Spleen (tissue), 11 donors: Measurements from ENCODE around the gene H6PD. TPM values are rescaled to one million over a fixed set of nuclear protein-coding genes. Genes with fewer than 3 reads are reported as not detected.

ENCODE experiments used
- DNase-seq: peaks from one replicate; pipeline ENCODE4 v3.0.0-alpha.2; 2020
- H3K27ac ChIP-seq, 8 donors: fragments of 200-600 bp; sonication (generic) in 7 of 8; 1 replicate in 4 of 8; 2 replicates in 4 of 8; pipeline versions ENCODE4 v1.5.0 to v1.8.0; 2016 to 2021; ENCODE audit warnings: inconsistent platforms in 4 of 8, mild to moderate bottlenecking in 4 of 8, moderate library complexity in 1 of 8
- H3K27me3 ChIP-seq, 7 donors: fragments of 200-600 bp; sonication (generic) in 6 of 7; replicated peaks in 1 of 7; 1 replicate in 4 of 7; 2 replicates in 3 of 7; pipeline versions ENCODE4 v1.5.0 to v1.8.0; 2016 to 2021; ENCODE audit warnings: inconsistent platforms in 3 of 7, mild to moderate bottlenecking in 1 of 7
- H3K36me3 ChIP-seq, 6 donors: fragments of 200-600 bp; sonication (generic) in 5 of 6; 1 replicate in 4 of 6; 2 replicates in 2 of 6; pipeline versions ENCODE4 v1.5.0 to v1.8.0; 2016 to 2021; ENCODE audit warnings: inconsistent platforms in 2 of 6
- H3K4me1 ChIP-seq, 6 donors: fragments of 200-600 bp; sonication (generic) in 5 of 6; 1 replicate in 3 of 6; 2 replicates in 3 of 6; pipeline versions ENCODE4 v1.5.0 to v1.8.0; 2016 to 2021; ENCODE audit warnings: inconsistent platforms in 3 of 6
- H3K4me3 ChIP-seq, 8 donors: fragments of 200-600 bp; sonication (generic) in 7 of 8; 1 replicate in 4 of 8; 2 replicates in 4 of 8; pipeline versions ENCODE4 v1.5.0 to v1.8.0; 2016 to 2021; ENCODE audit warnings: inconsistent platforms in 4 of 8, mild to moderate bottlenecking in 4 of 8, moderate library complexity in 2 of 8
- H3K9me3 ChIP-seq, 8 donors: fragments of 200-600 bp; sonication (generic) in 7 of 8; 1 replicate in 4 of 8; 2 replicates in 4 of 8; pipeline versions ENCODE4 v1.5.0 to v1.8.0; 2016 to 2021; ENCODE audit warnings: inconsistent platforms in 4 of 8
- CTCF ChIP-seq, 11 experiments: fragments of 200-600 bp in 7 of 11; fragments of 450-650 bp in 4 of 11; sonication (generic) in 4 of 11; IDR thresholded peaks in 8 of 11; conservative IDR thresholded peaks in 3 of 11; 1 replicate in 7 of 11; 2 replicates in 4 of 11; pipeline versions ENCODE4 v1.4.0 to v1.8.0; 2016 to 2021; ENCODE audit warnings: antibody characterized with exemption in 11 of 11, inconsistent platforms in 4 of 11, mild to moderate bottlenecking in 1 of 11
- POLR2A ChIP-seq, 3 donors: fragments of 450-650 bp; IDR thresholded peaks; one replicate each; pipeline ENCODE4 v1.5.1; 2017; ENCODE audit warnings: antibody characterized with exemption in 3 of 3, mild to moderate bottlenecking in 1 of 3
- POLR2AphosphoS5 ChIP-seq, 3 donors: sonication (generic); formaldehyde crosslinking; IDR thresholded peaks; one replicate each; pipeline ENCODE4 v1.5.1; 2017; ENCODE audit warnings: antibody characterized with exemption in 3 of 3
- WGBS, 5 donors: extraction: QIAGEN DNeasy Blood & Tissue Kit in 3 of 5; methylation state at CpG; one replicate each; pipeline versions ENCODE4 v1.1.5 to v1.1.7; 2013 to 2018; 5-methylcytosine and 5-hydroxymethylcytosine counted together
- intact Hi-C: fragments of 100-400 bp; cut with DNase I; formaldehyde crosslinking; loops from one replicate; pipeline ENCODE4 v1.15.0; 2023; ENCODE audit warnings: low total_unique reads
- polyA plus RNA-seq, 3 donors: library from polyadenylated mRNA; stranded (reverse); fragments of 200-250 nt; gene quantifications; one replicate each; pipeline ENCODE4 v1.2.1, GENCODE V29; 2013
- total RNA-seq, 7 donors: library from RNA; depleted of rRNA in 3 of 7; stranded (reverse); fragments of >200 nt in 3 of 7; fragmentation: NEBNext Ultra II Directional in 4 of 7; extraction: Animal tissue kit (Norgen Biotek cat#: 25700) in 4 of 7; gene quantifications; one replicate each; pipeline versions ENCODE4 v1.1.0 to v1.2.1, GENCODE V29; 2016 to 2021
- donor health status: healthy with polysubstance abuse.
- donor health status: DM: no; HTN: no; CAD: no; lungs with moderate emphysema.
- donor health status: DM: no; HTN: no; CAD: no.
- donor health status: Bipolar disorder and iron deficiency.
- donor health status: healthy.
- donor health status: DM: no; HTN: no; CAD: no.
- donor health status: DM: yes; HTN: yes; CAD: no.

H6PD gene
- total and polyA plus RNA-seq, 10 donors = 4.5 to 55.3 (median 35.5) TPM

GRCh38 chr1:9201401-9202239 is 33.0 kb upstream of the H6PD start:
- Histone ChIP-seq H3K36me3 (no peaks in the 10 kb centered on the region), H3K9me3 (no peaks in the 10 kb centered on the region), H3K4me3 (peak overlapping the region in 1 of 8 donors; percentile 33), H3K27ac (no peak overlapping the region), H3K27me3 (peaks cover 0 to 100% (median 56%) of the 10 kb centered on the region in 7 donors), H3K4me1 (peaks cover 10 to 65% (median 30%) of the 10 kb centered on the region in 6 donors)
- intact Hi-C loops = no loop called here
- DNase-seq = no peak
- WGBS, 5 donors = 9 to 14% (median 13%) methylated on average over 24 of the region's 24 CpGs
- no peak for TF ChIP-seq CTCF (IDR thresholded peaks at IDR 0.05 in 8 of 11, conservative IDR thresholded peaks at IDR 0.05 in 3 of 11)
- TF ChIP-seq POLR2A (IDR thresholded peaks at IDR 0.05) = no peak
- TF ChIP-seq POLR2AphosphoS5 (IDR thresholded peaks at IDR 0.05) = no peak

- intact Hi-C loops = no loop called here
These were observed 32.2 kb upstream of the H6PD start for GRCh38 chr1:9202240-9202870.

GRCh38 chr1:9203511-9203982 is 31.0 kb upstream of the H6PD start:
- DNase-seq = no peak
- peaks cover 0 to 100% (median 48%) of the 10 kb centered on the region in 7 donors for H3K27me3 ChIP-seq

More at GRCh38 chr1:9202240-9202870, 32.2 kb upstream of the H6PD start:
- Histone ChIP-seq H3K36me3 (no peaks in the 10 kb centered on the region), H3K4me3 (no peak overlapping the region), H3K27ac (no peak overlapping the region), H3K9me3 (no peaks in the 10 kb centered on the region), H3K4me1 (peaks cover 3 to 58% (median 25%) of the 10 kb centered on the region in 6 donors), H3K27me3 (peaks cover 0 to 100% (median 56%) of the 10 kb centered on the region in 7 donors)
- TF ChIP-seq POLR2AphosphoS5 (IDR thresholded peaks at IDR 0.05) = no peak
- TF ChIP-seq POLR2A (IDR thresholded peaks at IDR 0.05) = no peak
- no peak for TF ChIP-seq CTCF (IDR thresholded peaks at IDR 0.05 in 8 of 11, conservative IDR thresholded peaks at IDR 0.05 in 3 of 11)
- 15 to 22% (median 18%) methylated on average over 15 of the region's 15 CpGs for WGBS, 5 donors
- no peak for DNase-seq

More at GRCh38 chr1:9203511-9203982, 31.0 kb upstream of the H6PD start:
- H3K4me1 ChIP-seq = peaks cover 0 to 46% (median 18%) of the 10 kb centered on the region in 6 donors
- TF ChIP-seq POLR2AphosphoS5 (IDR thresholded peaks at IDR 0.05) (no peak), POLR2A (IDR thresholded peaks at IDR 0.05) (no peak), CTCF (IDR thresholded peaks at IDR 0.05 in 8 of 11, conservative IDR thresholded peaks at IDR 0.05 in 3 of 11) (no peak)
- 29 to 40% (median 30%) methylated on average over 11 of the region's 11 CpGs for WGBS, 5 donors
- H3K4me3 ChIP-seq = no peak overlapping the region
- no peak overlapping the region for H3K27ac ChIP-seq
- intact Hi-C loops = no loop called here
- no peaks in the 10 kb centered on the region for H3K36me3 ChIP-seq
- H3K9me3 ChIP-seq = no peaks in the 10 kb centered on the region
